AG04449 (cell line): ENCODE results near the gene CLHC1.
"Not testable (repeated sequence)": the region's sequence is repeated elsewhere in the genome, so short reads cannot be mapped to it uniquely, and the experiment has no call there.

ENCODE experiments used
- CTCF ChIA-PET: fragments of 350-600 bp; formaldehyde crosslinking; extraction: SDS; loops from one replicate; lab custom pipeline; 2021; ENCODE audit warnings: antibody characterized with exemption; lab: Yijun Ruan, JAX
- POLR2A ChIA-PET: fragments of 400-600, 350-600 bp; formaldehyde crosslinking; extraction: SDS; loops from one replicate; lab custom pipeline; 2020; ENCODE audit warnings: antibody characterized with exemption, inconsistent platforms; lab: Yijun Ruan, JAX
- DNase-seq: peaks from one replicate; pipeline ENCODE4 v3.0.0-alpha.2; 2010; ENCODE audit warnings: low read depth, low spot score
- H3K4me3 ChIP-seq: 2 replicates; pipeline ENCODE4 v1.5.1; 2011; ENCODE audit warnings: low read depth, mild to moderate bottlenecking, control low read depth, low read length
- TF ChIP-seq, protein P1 (sequence below): IDR thresholded peaks from one replicate; pipeline ENCODE4 v1.5.1; 2011; ENCODE audit warnings: mild to moderate bottlenecking, moderate library complexity, low read length, control low read depth, inconsistent platforms; ENCODE audit not compliant: insufficient read depth; ENCODE audit errors: missing control alignments

Gene CLHC1

DNA sequence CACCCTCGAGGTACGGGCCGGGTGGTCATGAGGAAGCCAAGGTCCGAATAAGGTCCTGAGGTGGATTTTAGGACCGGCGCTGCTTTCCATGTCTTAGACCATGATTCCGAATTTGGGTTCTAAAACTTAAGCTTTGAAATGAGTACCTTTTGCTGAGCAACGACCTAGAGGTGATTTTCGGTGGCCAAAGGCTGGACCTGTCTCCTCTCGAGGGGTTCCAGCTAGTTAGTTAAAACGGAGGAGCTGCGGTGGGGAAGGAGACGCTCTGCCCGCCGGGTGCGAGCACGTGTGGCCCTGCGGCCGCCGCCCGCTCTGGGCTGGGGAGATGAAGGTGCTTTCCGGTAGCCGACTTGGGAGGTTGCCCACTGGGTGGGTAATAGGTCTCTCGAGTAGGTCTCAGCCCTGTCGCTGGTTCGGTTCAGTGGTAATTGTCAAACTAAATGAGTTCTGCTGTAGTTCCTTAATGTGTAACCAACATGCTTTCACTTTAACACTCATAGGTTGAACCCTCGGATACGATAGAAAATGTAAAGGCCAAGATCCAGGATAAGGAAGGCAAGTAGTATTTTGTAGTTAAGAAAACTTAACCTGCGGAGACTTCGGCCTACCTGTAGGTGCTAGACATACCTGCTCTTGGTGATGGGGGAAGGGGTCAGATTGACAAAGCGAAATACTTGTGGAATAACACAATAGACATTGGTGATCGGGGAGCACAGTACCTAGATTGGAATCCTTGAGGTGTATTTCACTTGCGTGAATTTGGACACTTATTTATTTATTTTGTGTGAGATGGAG is 967 bp upstream of the CLHC1 start:
- POLR2A ChIA-PET: interaction anchor here (1.0 to 1.1 kb wide), 2 partner anchors 9 to 184 kb away, joined by 3 to 10 read pairs; no protein-coding TSS in a partner anchor
- CTCF ChIA-PET: interaction anchor here (1.0 to 1.3 kb wide), 2 partner anchors 199 to 333 kb away, joined by 3 to 4 read pairs; no protein-coding TSS in a partner anchor
- peak overlapping the region; percentile 90 for H3K4me3 ChIP-seq
- DNase-seq: no peak
- TF ChIP-seq, protein P1, sequence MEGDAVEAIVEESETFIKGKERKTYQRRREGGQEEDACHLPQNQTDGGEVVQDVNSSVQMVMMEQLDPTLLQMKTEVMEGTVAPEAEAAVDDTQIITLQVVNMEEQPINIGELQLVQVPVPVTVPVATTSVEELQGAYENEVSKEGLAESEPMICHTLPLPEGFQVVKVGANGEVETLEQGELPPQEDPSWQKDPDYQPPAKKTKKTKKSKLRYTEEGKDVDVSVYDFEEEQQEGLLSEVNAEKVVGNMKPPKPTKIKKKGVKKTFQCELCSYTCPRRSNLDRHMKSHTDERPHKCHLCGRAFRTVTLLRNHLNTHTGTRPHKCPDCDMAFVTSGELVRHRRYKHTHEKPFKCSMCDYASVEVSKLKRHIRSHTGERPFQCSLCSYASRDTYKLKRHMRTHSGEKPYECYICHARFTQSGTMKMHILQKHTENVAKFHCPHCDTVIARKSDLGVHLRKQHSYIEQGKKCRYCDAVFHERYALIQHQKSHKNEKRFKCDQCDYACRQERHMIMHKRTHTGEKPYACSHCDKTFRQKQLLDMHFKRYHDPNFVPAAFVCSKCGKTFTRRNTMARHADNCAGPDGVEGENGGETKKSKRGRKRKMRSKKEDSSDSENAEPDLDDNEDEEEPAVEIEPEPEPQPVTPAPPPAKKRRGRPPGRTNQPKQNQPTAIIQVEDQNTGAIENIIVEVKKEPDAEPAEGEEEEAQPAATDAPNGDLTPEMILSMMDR: no peak

DNA sequence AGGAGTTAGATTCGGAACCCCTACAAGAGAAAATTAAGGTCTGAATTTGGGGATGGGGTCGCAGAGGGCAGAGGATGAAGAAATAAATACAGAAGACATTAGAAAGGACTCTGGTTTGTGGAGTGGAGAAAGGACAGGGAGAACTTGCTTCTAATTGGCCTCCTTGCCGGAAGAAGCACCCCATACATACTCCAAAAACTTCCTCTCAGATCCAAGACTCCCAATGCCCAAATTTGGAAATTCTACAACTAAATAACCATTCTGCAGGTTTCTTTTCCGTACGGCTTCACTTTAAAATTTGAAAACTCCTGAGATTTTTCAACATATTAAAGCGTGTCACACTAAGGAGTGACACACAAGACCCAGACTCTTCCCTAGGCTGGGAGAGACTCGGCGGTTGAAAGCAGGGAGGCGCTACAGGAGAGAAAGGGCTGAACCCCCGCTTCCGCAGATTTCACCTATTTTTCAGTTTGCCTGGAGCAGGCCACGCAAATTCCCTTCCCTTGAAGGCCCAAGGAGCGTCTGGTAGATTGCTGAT is 478 bp downstream of the CLHC1 start:
- DNase-seq: no peak
- TF ChIP-seq, protein P1: no peak
- H3K4me3 ChIP-seq: peak overlapping the region; percentile 90
- ChIA-PET CTCF (interaction anchor here (1.0 kb wide), 1 partner anchor 393 kb away, joined by 4 read pairs; no protein-coding TSS in a partner anchor), POLR2A (no interaction called here)

DNA sequence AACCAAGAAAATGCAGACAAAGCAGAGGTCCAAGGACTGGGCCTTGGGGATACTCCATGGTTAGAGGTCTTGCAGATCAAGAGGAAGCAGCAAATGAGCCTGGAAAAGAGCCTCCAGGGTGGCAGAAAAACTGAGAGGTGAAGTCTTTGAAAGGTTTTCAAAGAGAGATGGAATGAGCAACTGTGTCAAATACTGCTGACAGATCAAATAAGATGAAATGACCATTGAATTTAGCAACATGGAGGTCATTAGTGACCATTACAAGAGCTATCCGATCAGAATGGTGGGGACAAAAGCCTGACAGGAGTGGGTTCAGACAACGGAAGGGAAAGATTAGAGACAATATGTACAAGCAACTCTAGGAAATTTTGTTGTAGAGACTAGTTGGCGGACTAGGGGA is 1.5 kb downstream of the CLHC1 start:
- DNase-seq: no peak
- TF ChIP-seq, protein P1: no peak
- POLR2A ChIA-PET: no interaction called here
- H3K4me3 ChIP-seq: no peak overlapping the region
- CTCF ChIA-PET: interaction anchor here (1.0 kb wide), 1 partner anchor 392 kb away, joined by 4 read pairs; no protein-coding TSS in a partner anchor

DNA sequence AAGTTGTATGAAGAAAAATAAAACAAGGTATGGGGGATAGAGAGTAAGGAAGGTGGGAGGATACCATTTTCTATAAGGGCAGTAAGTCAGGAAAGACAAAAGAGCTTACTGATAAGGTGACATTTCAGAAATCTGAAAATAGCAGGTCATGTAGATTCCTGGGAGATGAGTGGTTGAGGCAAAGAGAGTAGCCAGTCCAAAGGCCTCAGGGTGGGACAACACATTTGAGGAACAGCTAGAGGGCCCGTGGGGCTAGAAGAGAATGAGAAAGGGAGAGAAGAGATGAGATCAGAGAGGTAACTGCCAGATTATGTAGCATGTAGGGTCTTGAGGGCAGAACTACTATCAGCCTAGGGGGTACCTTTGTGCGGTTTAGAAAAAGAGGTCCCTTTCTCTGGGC is 2.9 kb downstream of the CLHC1 start:
- H3K4me3 ChIP-seq: no peak overlapping the region
- TF ChIP-seq, protein P1: no peak
- CTCF ChIA-PET: interaction anchor here (2.1 kb wide), 1 partner anchor 330 kb away, joined by 8 read pairs; no protein-coding TSS in a partner anchor
- no peak for DNase-seq
- POLR2A ChIA-PET: no interaction called here

DNA sequence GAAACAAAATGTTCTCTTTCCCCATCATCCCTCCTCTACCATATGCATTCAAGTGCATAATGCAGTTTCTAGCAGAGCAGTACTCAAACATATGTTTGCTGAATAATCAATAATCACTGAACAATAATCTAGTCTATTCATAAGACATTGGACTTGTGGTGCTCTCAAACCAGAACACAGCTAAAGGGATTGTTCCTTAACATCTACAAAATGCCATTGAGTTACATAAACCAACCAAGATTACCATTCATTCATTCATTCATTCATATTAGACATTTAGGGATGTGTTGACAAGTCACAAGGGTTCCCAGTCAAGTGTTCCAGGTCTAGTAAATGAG is 3.9 kb downstream of the CLHC1 start:
- ChIA-PET CTCF (interaction anchor here (1.9 to 2.1 kb wide), 2 partner anchors 10 to 329 kb away, joined by 4 to 8 read pairs; no protein-coding TSS in a partner anchor), POLR2A (no interaction called here)
- TF ChIP-seq, protein P1: no peak
- DNase-seq: no peak
- no peak overlapping the region for H3K4me3 ChIP-seq

DNA sequence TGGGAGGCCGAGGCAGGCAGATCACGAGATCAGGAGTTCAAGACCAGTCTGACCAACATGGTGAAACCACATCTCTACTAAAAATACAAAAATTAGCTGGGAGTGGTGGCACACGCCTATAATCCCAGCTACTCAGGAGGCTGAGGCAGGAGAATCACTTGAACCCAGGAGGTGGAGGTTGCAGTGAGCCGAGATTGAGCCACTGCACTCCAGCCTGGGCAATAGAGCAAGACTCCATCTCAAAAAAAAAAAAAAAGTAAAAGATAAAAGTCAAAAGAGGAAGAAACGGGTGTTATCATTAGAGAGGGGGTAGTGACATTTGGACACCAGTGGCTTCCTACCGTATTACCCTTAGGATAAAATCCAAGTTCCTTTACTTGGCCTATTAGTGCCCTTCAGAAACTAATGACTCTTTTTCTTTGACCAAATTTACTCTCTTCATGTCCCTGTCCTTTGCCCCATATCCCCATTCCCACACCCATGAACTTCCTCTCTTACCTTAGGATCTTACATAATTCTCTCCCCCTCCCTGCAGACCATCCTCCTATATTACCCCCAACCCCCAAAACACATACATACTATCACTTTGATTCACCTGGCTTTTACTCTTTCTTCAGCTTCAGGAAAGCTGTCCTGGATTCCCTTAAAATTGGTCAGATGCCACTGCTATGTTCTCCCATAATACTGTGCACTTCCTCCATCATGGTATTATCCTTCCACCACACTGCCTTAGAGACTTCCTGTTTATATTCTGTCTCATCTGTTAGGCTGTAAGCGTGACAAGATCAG is 4.5 kb downstream of the CLHC1 start:
- POLR2A ChIA-PET, H3K4me3 ChIP-seq, DNase-seq: not testable (repeated sequence)
- CTCF ChIA-PET: interaction anchor here (1.9 kb wide), 1 partner anchor 9 kb away, joined by 4 read pairs; no protein-coding TSS in a partner anchor
